G401.6 (cell line): Measurements from ENCODE around the gene HOXB3.

Source experiments
- FAIRE-seq: peaks from 2 replicates; lab custom pipeline; 2012; peaks lifted over from hg19 to GRCh38; lab: Jason Lieb, UNC

HOXB3 gene

GRCh38 chr17:48500435-48501426, 89.3 kb downstream of the HOXB3 start:
- no peak for FAIRE-seq

GRCh38 chr17:48499735-48500434, 90.2 kb downstream of the HOXB3 start:
- FAIRE-seq = no peak

GRCh38 chr17:48499248-48499647, 90.8 kb downstream of the HOXB3 start:
- no peak for FAIRE-seq
